ENCODE measurements around the gene PRKAR2A. TPM values are rescaled to one million over a fixed set of nuclear protein-coding genes. Genes with fewer than 3 reads are reported as not detected.
"Not testable (repeated sequence)": the region's sequence is repeated elsewhere in the genome, so short reads cannot be mapped to it uniquely, and the experiment has no call there.

PRKAR2A gene
- polyA plus RNA-seq, 1 experiment: 20.7 TPM

DNA sequence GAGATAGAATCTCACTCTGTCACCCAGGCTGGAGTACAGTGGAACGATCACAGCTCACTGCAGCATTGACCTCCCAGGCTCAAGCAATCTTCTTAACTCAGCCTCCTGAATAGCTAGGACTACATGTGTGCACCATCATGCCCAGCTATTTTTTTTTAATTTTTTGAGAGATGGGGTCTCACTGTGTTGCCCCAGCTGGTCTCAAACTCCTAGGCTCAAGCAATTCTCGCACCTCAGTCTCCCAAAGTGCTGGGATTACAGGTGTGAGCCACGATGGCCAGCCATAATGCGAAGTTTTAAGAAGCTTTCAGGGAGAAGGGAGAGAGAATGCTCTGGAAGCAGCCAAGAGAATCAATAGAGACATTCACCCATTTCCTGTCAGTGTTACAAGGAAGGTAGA lies 42.7 kb downstream of the PRKAR2A start:
- Histone ChIP-seq H3K27me3 (ENCODE audit: control insufficient read depth, insufficient read depth, low read length) (no peaks in the 10 kb centered on the region), H3K27ac (ENCODE audit: low read depth, low read length) (no peak overlapping the region), H3K9me3 (ENCODE audit: control insufficient read depth, insufficient read depth, low read length) (no peaks in the 10 kb centered on the region; the same call in 1 of the 2 replicates), H3K4me3 (ENCODE audit: low read depth, low read length) (no peak overlapping the region)
- TF ChIP-seq, protein P1, sequence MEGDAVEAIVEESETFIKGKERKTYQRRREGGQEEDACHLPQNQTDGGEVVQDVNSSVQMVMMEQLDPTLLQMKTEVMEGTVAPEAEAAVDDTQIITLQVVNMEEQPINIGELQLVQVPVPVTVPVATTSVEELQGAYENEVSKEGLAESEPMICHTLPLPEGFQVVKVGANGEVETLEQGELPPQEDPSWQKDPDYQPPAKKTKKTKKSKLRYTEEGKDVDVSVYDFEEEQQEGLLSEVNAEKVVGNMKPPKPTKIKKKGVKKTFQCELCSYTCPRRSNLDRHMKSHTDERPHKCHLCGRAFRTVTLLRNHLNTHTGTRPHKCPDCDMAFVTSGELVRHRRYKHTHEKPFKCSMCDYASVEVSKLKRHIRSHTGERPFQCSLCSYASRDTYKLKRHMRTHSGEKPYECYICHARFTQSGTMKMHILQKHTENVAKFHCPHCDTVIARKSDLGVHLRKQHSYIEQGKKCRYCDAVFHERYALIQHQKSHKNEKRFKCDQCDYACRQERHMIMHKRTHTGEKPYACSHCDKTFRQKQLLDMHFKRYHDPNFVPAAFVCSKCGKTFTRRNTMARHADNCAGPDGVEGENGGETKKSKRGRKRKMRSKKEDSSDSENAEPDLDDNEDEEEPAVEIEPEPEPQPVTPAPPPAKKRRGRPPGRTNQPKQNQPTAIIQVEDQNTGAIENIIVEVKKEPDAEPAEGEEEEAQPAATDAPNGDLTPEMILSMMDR (IDR thresholded peaks at IDR 0.05; ENCODE audit: low read depth, low read length): no peak
- ChIA-PET POLR2A (no interaction called here), CTCF (no interaction called here)
- no peak for DNase-seq (ENCODE audit: low read depth, low spot score)

- DNase-seq (ENCODE audit: low read depth, low spot score); H3K9me3 ChIP-seq (ENCODE audit: control insufficient read depth, insufficient read depth, low read length); CTCF ChIA-PET; POLR2A ChIA-PET; H3K27ac ChIP-seq (ENCODE audit: low read depth, low read length); H3K27me3 ChIP-seq (ENCODE audit: control insufficient read depth, insufficient read depth, low read length); H3K4me3 ChIP-seq (ENCODE audit: low read depth, low read length): not testable (repeated sequence)
Observed at GRCh38 chr3:48800831-48801230, 46.8 kb downstream of the PRKAR2A start.

DNA sequence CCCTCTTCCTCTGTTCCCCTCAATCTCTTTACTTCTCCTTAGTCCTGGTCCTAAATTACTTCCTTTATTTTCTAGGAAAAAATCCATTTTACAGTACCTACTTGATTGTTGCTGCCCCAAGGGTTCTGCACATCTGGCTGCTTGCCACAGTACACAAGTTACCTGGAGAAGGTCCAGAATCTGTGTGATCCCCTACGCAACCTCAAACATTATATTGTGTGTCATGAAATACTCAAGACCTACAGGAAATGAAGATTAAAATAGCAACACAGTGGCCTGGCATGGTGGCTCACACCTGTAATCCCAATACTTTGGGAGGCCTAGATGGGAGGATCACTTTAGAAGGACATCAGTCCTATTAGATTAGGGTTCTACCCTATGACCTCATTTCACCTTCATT lies 48.7 kb downstream of the PRKAR2A start:
- TF ChIP-seq, protein P1 (IDR thresholded peaks at IDR 0.05; ENCODE audit: low read depth, low read length): no peak
- ChIA-PET POLR2A (no interaction called here), CTCF (no interaction called here)
- Histone ChIP-seq H3K9me3 (ENCODE audit: control insufficient read depth, insufficient read depth, low read length) (no peaks in the 10 kb centered on the region; the same call in 1 of the 2 replicates), H3K27me3 (ENCODE audit: control insufficient read depth, insufficient read depth, low read length) (no peaks in the 10 kb centered on the region), H3K27ac (ENCODE audit: low read depth, low read length) (no peak overlapping the region), H3K4me3 (ENCODE audit: low read depth, low read length) (no peak overlapping the region)
- DNase-seq (ENCODE audit: low read depth, low spot score): no peak

DNA sequence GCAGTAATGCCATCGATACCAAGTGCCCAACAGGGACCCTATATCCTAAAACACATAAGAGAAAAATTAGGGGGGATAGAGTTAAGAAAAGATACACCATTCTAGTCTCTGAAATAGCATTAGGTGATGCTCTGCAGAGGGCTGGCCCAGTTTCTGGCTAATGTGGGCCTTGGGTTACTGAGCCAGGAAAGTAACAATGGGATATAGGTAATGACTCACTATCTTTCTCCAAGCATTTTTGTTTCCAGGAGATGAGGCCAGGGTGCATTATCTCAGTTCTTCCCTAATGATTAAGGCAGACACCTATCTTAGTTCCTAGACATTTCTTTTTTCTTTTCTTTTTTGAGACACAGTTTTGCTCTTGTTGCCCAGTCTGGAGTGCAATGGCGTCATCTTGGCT lies 50.0 kb downstream of the PRKAR2A start:
- no peak for DNase-seq (ENCODE audit: low read depth, low spot score)
- Histone ChIP-seq H3K9me3 (ENCODE audit: control insufficient read depth, insufficient read depth, low read length) (no peaks in the 10 kb centered on the region; the same call in 1 of the 2 replicates), H3K27ac (ENCODE audit: low read depth, low read length) (no peak overlapping the region), H3K4me3 (ENCODE audit: low read depth, low read length) (no peak overlapping the region), H3K27me3 (ENCODE audit: control insufficient read depth, insufficient read depth, low read length) (no peaks in the 10 kb centered on the region)
- TF ChIP-seq, protein P1 (IDR thresholded peaks at IDR 0.05; ENCODE audit: low read depth, low read length): no peak
- ChIA-PET POLR2A (no interaction called here), CTCF (no interaction called here)

DNA sequence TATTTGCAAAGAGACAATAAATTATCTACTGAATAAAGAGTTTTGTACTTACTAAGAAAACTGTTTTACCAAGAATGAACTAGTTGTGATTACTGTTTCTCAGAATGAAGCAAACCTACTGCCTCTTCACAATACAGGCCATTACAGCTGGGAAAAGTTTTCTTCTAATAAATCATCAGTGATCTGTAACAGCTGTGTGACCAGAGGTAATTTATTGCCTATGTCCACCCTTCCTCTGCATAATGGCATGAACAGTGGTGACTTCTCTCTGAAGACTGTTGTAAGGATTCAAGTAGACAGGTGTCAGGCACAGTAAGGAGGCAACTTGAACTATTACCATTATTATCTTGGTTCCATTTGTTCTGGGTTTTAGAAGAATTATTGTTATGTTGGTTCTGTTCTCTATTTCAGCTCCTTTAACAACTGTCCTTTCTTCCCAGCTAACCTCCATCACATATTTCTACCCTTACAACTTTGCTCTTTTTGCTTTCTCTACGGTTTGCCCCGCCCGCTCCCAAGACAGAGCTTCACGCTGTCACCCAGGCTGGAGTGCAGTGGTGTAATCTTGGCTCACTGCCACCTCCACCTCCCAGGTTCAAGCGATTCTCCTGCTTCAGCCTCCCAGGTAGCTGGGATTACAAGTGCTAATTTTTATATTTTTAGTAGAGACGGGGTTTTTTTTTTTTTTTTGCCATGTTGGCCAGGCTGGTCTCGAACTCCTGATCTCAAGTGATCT lies 51.5 kb downstream of the PRKAR2A start:
- H3K9me3 ChIP-seq (ENCODE audit: control insufficient read depth, insufficient read depth, low read length): no peaks in the 10 kb centered on the region; the same call in 1 of the 2 replicates
- TF ChIP-seq, protein P1 (IDR thresholded peaks at IDR 0.05; ENCODE audit: low read depth, low read length): no peak
- no peak overlapping the region for H3K27ac ChIP-seq (ENCODE audit: low read depth, low read length)
- H3K27me3 ChIP-seq (ENCODE audit: control insufficient read depth, insufficient read depth, low read length): no peaks in the 10 kb centered on the region
- no peak overlapping the region for H3K4me3 ChIP-seq (ENCODE audit: low read depth, low read length)
- ChIA-PET CTCF (no interaction called here), POLR2A (interaction anchor here (0.6 to 0.7 kb wide), 4 partner anchors 36 to 122 kb away, joined by 4 to 6 read pairs (median 4); partner anchors contain the start of gene ARIH2)
- DNase-seq (ENCODE audit: low read depth, low spot score): no peak

DNA sequence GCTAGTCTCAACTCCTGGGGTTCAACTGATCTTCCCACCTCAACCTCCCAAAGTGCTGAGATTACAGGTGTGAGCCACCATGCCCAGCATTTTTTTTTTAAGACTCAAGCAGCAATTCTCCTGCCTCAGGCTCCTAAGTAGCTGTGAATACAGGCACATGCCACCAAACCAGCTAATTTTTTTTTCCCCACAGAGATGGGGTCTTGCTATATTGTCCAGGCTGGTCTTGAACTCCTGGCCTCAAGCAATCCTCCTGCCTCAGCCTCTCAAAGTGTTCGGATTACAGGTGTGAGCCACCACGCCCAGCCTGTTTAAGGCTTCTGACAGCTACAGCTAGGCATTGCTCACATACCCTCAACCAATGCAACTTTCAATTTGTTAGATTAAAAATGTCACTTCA lies 54.2 kb downstream of the PRKAR2A start:
- POLR2A ChIA-PET; H3K9me3 ChIP-seq (ENCODE audit: control insufficient read depth, insufficient read depth, low read length); H3K4me3 ChIP-seq (ENCODE audit: low read depth, low read length); DNase-seq (ENCODE audit: low read depth, low spot score); H3K27me3 ChIP-seq (ENCODE audit: control insufficient read depth, insufficient read depth, low read length); H3K27ac ChIP-seq (ENCODE audit: low read depth, low read length): not testable (repeated sequence)
- CTCF ChIA-PET: interaction anchor here (0.6 kb wide), 1 partner anchor 90 kb away, joined by 6 read pairs; no protein-coding TSS in a partner anchor
